ENCODE data around the gene CSF1. TPM values are rescaled to one million over a fixed set of nuclear protein-coding genes. Genes with fewer than 3 reads are reported as not detected.
A peak's percentile ranks its signal among the peaks of the same experiment; 100 is the strongest.

CSF1 gene
- total RNA-seq, 1 donor from 2014 or later, result 159 TPM

DNA sequence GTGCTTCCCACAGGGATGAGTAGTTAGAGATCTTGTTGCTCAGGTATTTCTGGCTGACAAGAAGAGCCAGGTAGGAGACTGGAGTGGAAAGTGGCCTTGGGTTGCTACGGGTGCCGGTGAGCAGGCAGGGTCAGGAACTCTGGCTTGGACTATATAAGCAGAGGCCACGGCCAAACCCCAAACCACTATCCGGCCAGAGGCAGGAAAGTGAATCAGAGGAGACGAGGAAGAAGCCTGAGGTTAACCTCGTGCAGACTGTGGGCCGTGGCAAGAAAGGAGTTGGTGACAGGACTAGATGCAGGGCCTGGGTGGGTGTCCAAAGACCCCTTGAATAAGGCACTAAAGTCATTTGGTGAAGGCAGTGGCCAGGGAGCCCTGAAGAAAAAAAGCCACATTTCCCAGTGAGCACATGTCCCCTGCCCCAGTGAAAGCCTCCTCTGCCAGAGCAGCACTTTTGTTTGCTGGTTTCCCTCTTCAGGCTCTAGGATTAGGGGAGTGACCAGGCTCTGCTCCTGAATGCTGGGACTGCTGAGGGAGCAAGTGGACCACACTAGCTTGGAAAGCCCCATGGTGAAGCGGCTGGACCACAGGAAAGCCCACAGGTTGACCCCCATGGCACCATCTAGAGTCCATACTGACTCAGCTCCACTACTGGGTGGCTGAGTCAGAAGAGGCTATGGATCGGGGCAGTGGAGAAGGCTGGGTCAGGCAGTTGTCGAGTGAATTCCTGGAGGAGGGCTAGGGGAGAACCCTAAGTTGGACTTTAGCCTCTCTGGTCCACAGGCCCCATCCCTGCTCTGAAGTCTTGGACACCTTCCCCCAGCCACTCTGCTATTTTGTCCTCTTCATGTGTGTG, 23.4 kb downstream of the CSF1 start:
- Histone ChIP-seq H3K27me3 (no peaks in the 10 kb centered on the region), H3K4me3 (no peak overlapping the region), H3K4me1 (peaks cover 38% of the 10 kb centered on the region), H3K36me3 (peaks cover 0 to 10% of the 10 kb centered on the region in 2 donors), H3K9me3 (no peaks in the 10 kb centered on the region), H3K27ac (peak overlapping the region; percentile 22)
- DNase-seq (ENCODE audit: extremely low spot score in 2 of 2), result no peak
- TF ChIP-seq POLR2AphosphoS5 (IDR thresholded peaks at IDR 0.05; ENCODE audit: insufficient read depth in 1 of 2, low read depth in 1 of 2) (no peak), POLR2A (IDR thresholded peaks at IDR 0.05) (no peak)
- TF ChIP-seq, protein P1, sequence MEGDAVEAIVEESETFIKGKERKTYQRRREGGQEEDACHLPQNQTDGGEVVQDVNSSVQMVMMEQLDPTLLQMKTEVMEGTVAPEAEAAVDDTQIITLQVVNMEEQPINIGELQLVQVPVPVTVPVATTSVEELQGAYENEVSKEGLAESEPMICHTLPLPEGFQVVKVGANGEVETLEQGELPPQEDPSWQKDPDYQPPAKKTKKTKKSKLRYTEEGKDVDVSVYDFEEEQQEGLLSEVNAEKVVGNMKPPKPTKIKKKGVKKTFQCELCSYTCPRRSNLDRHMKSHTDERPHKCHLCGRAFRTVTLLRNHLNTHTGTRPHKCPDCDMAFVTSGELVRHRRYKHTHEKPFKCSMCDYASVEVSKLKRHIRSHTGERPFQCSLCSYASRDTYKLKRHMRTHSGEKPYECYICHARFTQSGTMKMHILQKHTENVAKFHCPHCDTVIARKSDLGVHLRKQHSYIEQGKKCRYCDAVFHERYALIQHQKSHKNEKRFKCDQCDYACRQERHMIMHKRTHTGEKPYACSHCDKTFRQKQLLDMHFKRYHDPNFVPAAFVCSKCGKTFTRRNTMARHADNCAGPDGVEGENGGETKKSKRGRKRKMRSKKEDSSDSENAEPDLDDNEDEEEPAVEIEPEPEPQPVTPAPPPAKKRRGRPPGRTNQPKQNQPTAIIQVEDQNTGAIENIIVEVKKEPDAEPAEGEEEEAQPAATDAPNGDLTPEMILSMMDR (IDR thresholded peaks at IDR 0.05), result no peak
- intact Hi-C loops (cut with DNase I), result no loop called here

DNA sequence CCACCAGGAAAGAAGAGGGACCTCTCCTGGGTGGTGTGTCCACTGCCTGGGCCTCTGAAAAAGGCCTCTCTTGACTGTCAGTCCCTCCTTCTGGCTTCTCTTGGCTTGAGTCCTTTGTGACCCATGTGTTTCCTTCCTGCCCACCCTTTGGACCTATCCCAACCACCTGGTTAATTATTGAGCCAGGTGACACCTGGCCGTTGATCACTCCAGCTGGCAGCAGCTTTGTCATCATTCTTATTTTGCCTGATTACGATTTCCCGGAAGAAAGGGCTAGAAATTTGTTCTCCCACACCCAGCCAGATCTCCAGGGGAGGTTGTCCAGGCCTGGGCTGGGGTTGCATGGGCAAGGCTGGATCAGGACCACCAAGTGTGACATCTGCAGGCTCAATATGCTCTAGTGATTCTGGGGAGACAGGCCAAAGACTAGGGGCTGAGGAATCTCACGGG, 24.8 kb downstream of the CSF1 start:
- H3K36me3 ChIP-seq, result no peaks in the 10 kb centered on the region
- no peak overlapping the region for H3K4me3 ChIP-seq
- no peaks in the 10 kb centered on the region for H3K9me3 ChIP-seq
- DNase-seq (ENCODE audit: extremely low spot score in 2 of 2), result no peak
- H3K27me3 ChIP-seq, result no peaks in the 10 kb centered on the region
- intact Hi-C loops (cut with DNase I), result no loop called here
- TF ChIP-seq POLR2AphosphoS5 (IDR thresholded peaks at IDR 0.05; ENCODE audit: insufficient read depth in 1 of 2, low read depth in 1 of 2) (no peak), POLR2A (IDR thresholded peaks at IDR 0.05) (no peak)
- TF ChIP-seq, protein P1 (IDR thresholded peaks at IDR 0.05), result no peak
- peaks cover 25% of the 10 kb centered on the region for H3K4me1 ChIP-seq
- no peak overlapping the region for H3K27ac ChIP-seq

DNA sequence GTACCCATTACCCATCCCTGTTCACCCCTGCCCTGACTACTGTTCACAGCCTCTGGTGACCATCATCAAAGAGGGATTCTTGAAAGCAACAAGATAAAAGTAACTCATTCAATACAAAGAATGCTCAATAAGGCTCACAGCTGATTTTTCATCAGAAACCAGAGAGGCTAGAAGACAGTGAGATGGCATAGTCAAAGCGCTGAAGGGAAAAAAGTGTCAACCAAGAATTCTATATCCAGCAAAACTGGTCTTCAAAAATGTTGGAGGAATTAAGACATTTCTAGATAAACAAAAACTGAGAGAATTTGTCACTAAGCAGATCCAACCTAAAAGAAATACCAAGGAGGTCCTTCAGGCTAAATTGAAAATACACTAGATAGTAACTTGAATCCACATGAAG, 27.1 kb downstream of the CSF1 start:
- no peaks in the 10 kb centered on the region for H3K9me3 ChIP-seq
- peaks cover 12% of the 10 kb centered on the region for H3K4me1 ChIP-seq
- TF ChIP-seq, protein P1 (IDR thresholded peaks at IDR 0.05), result no peak
- TF ChIP-seq POLR2A (IDR thresholded peaks at IDR 0.05) (no peak), POLR2AphosphoS5 (IDR thresholded peaks at IDR 0.05; ENCODE audit: insufficient read depth in 1 of 2, low read depth in 1 of 2) (no peak)
- intact Hi-C loops (cut with DNase I), result no loop called here
- no peak overlapping the region for H3K27ac ChIP-seq
- no peak for DNase-seq (ENCODE audit: extremely low spot score in 2 of 2)
- no peak overlapping the region for H3K4me3 ChIP-seq
- H3K27me3 ChIP-seq, result no peaks in the 10 kb centered on the region
- no peaks in the 10 kb centered on the region for H3K36me3 ChIP-seq

DNA sequence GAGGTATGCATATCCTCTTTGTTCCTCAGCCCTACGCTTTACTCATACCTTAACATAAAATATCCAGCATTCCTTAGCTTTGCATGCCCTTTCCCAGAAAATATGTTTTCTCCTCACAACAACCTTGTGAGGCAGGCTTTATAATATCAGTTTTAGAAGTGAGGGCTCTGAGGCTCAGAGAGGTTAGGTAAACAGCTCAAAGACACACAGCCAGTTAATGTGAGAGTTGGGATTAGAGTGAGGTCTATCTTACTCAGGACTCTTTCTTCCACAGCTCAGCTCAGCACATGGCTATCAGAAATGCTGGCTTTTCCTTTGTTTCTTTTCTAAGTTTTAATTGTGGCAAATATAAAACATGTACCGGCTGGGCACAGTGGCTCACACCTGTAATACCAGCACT, 27.9 kb downstream of the CSF1 start:
- no peak for DNase-seq (ENCODE audit: extremely low spot score in 2 of 2)
- TF ChIP-seq POLR2A (IDR thresholded peaks at IDR 0.05), result no peak
- no peak for TF ChIP-seq POLR2AphosphoS5 (IDR thresholded peaks at IDR 0.05; ENCODE audit: insufficient read depth in 1 of 2, low read depth in 1 of 2)
- TF ChIP-seq, protein P1 (IDR thresholded peaks at IDR 0.05), result no peak
- intact Hi-C loops (cut with DNase I), result no loop called here
- Histone ChIP-seq H3K27ac (no peak overlapping the region), H3K27me3 (no peaks in the 10 kb centered on the region), H3K4me1 (peaks cover 9% of the 10 kb centered on the region), H3K36me3 (no peaks in the 10 kb centered on the region), H3K4me3 (no peak overlapping the region), H3K9me3 (no peaks in the 10 kb centered on the region)

DNA sequence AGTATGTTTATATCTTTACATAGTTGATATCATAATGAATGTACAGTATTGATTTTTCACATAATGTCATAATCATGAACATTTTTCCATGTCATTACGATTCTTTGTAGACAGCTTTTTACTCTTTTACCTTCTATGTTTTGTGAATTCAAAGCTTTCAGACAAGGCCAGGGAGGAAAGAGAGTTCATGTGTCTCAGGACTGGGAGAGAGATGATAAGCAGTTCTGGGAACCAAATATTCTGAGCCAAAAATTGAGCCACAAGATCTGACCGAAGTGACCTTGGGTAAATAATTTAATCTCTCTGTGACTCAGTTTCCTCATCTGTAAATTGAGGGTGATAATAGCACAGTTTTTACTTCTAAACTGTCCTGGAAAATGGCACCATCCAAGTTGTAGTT, 31.8 kb downstream of the CSF1 start:
- no peak for TF ChIP-seq POLR2AphosphoS5 (IDR thresholded peaks at IDR 0.05; ENCODE audit: insufficient read depth in 1 of 2, low read depth in 1 of 2)
- DNase-seq (ENCODE audit: extremely low spot score in 2 of 2), result no peak
- H3K27ac ChIP-seq, result no peak overlapping the region
- no peaks in the 10 kb centered on the region for H3K9me3 ChIP-seq
- no peak overlapping the region for H3K4me3 ChIP-seq
- no peaks in the 10 kb centered on the region for H3K36me3 ChIP-seq
- no peaks in the 10 kb centered on the region for H3K4me1 ChIP-seq
- intact Hi-C loops (cut with DNase I), result no loop called here
- no peaks in the 10 kb centered on the region for H3K27me3 ChIP-seq
